Measurements from ENCODE around the gene FLCN. TPM values are rescaled to one million over a fixed set of nuclear protein-coding genes. Genes with fewer than 3 reads are reported as not detected.

Gene FLCN
- total and polyA plus RNA-seq, 10 of the 15 experiments (the other 5 are each of a cell fraction or from before 2014, with no cell fraction given) = 1.1 to 24.7 (median 10.4) TPM

- TF ChIP-seq SIX5 (IDR thresholded peaks at IDR 0.05; ENCODE audit: low read depth, low read length, severe bottlenecking) = no peak
- no peak for TF ChIP-seq KDM1A (IDR thresholded peaks at IDR 0.05; ENCODE audit: borderline replicate concordance)
Observed at GRCh38 chr17:17252149-17252661, 15.2 kb upstream of the FLCN start (continued).

GRCh38 chr17:17246879-17247278, 9.9 kb upstream of the FLCN start:
- POLR2A ChIA-PET = interaction anchor here (0.6 kb wide), 1 partner anchor 726 kb away, joined by 3 read pairs; no protein-coding TSS in a partner anchor
- no peak for FAIRE-seq
- no peak for ATAC-seq

GRCh38 chr17:17243163-17243562, 6.2 kb upstream of the FLCN start:
- ChIA-PET POLR2A (no interaction called here), CTCF (no interaction called here), RAD21 (ENCODE audit: unreplicated experiment) (no interaction called here), SMC1A (ENCODE audit: uncharacterized antibody, unreplicated experiment) (interaction anchor here (1.7 kb wide), 1 partner anchor 26 kb away, joined by 4 read pairs; no protein-coding TSS in a partner anchor)
- no peak overlapping the region for H3K27ac ChIP-seq (ENCODE audit: control insufficient read depth, insufficient read depth)
- H3K9ac ChIP-seq (ENCODE audit: control insufficient read depth, insufficient read depth, low read length) = no peak overlapping the region
- in situ Hi-C loops (cut with MboI) = no loop called here
- H3K36me3 ChIP-seq (ENCODE audit: control insufficient read depth in 2 of 2, insufficient read depth in 2 of 2, low read length in 1 of 2) = peaks cover 0 to 5% of the 10 kb centered on the region in 2 experiments; a peak in 3 of 4 replicates
- no peak overlapping the region for H2AFZ ChIP-seq (ENCODE audit: control insufficient read depth, low read depth, low read length)
- H3K9me3 ChIP-seq (replicated peaks; ENCODE audit: control insufficient read depth, insufficient read depth, low read length) = no peaks in the 10 kb centered on the region
- FAIRE-seq (no peak), ATAC-seq (no peak), DNase-seq (ENCODE audit: low read depth, low spot score) (no peak)
- no peaks in the 10 kb centered on the region for H3K4me1 ChIP-seq (ENCODE audit: control insufficient read depth, insufficient read depth, low read length)
- H3K27me3 ChIP-seq (replicated peaks in 1 of 2; ENCODE audit: control insufficient read depth in 2 of 2, insufficient read depth in 2 of 2, low read length in 1 of 2) = no peaks in the 10 kb centered on the region
- H4K20me1 ChIP-seq (ENCODE audit: control insufficient read depth, insufficient read depth) = no peaks in the 10 kb centered on the region
- no peak overlapping the region for H3K4me2 ChIP-seq (ENCODE audit: control insufficient read depth, insufficient read depth)
- H3K4me3 ChIP-seq = no peak overlapping the region
- WGBS (ENCODE audit: insufficient coverage, insufficient replicate concordance, low lambda C conversion rate, missing lambda C conversion rate) = 94% methylated on average over 6 of the region's 6 CpGs
- BruUV-seq (replicated peaks) = no TSS peak
- H3K79me2 ChIP-seq (ENCODE audit: control insufficient read depth, insufficient read depth, low read length) = no peaks in the 10 kb centered on the region
- intact Hi-C loops (cut with micrococcal nuclease; ENCODE audit: unreplicated experiment) = no loop called here
- TF ChIP-seq YY1 (IDR thresholded peaks at IDR 0.05; ENCODE audit: low read depth, low read length) (no peak), JUND (IDR thresholded peaks at IDR 0.05; ENCODE audit: low read depth, low read length) (no peak), SPI1 (IDR thresholded peaks at IDR 0.05; ENCODE audit: borderline replicate concordance, insufficient read depth, low read depth, low read length) (no peak), ELK1 (IDR thresholded peaks at IDR 0.05; ENCODE audit: low read depth, low read length) (no peak), ASH2L (IDR thresholded peaks at IDR 0.05; ENCODE audit: borderline replicate concordance, low read depth) (no peak), DPF2 (IDR thresholded peaks at IDR 0.05) (no peak), CBX3 (IDR thresholded peaks at IDR 0.05; ENCODE audit: borderline replicate concordance, low read depth) (no peak), CHD1 (IDR thresholded peaks at IDR 0.05; ENCODE audit: low read depth, low read length) (no peak), USF2 (IDR thresholded peaks at IDR 0.05; ENCODE audit: borderline replicate concordance, low read depth, low read length) (no peak), FOS (IDR thresholded peaks at IDR 0.05; ENCODE audit: borderline replicate concordance, extremely low read depth, insufficient read length) (no peak)

More at GRCh38 chr17:17246879-17247278, 9.9 kb upstream of the FLCN start:
- TF ChIP-seq ZNF207 (IDR thresholded peaks at IDR 0.05; ENCODE audit: borderline replicate concordance) (no peak), SIN3A (IDR thresholded peaks at IDR 0.05; ENCODE audit: low read depth, low read length) (no peak), TCF12 (IDR thresholded peaks at IDR 0.05; ENCODE audit: low read depth, low read length) (no peak), RUNX3 (IDR thresholded peaks at IDR 0.05; ENCODE audit: low read length) (no peak), IKZF1 (conservative IDR thresholded peaks at IDR 0.05) (no peak), RAD21 (IDR thresholded peaks at IDR 0.05; ENCODE audit: insufficient read depth, low read depth, low read length) (no peak), IKZF2 (IDR thresholded peaks at IDR 0.05) (no peak), SMARCA5 (IDR thresholded peaks at IDR 0.05) (no peak)
- BruUV-seq (replicated peaks) = no TSS peak
- no peak overlapping the region for H3K4me3 ChIP-seq
- ChIA-PET RAD21 (ENCODE audit: unreplicated experiment) (no interaction called here), CTCF (interaction anchor here (0.7 to 2.0 kb wide), 3 partner anchors 12 to 66 kb away, joined by 3 to 7 read pairs (median 3); no protein-coding TSS in a partner anchor), SMC1A (ENCODE audit: uncharacterized antibody, unreplicated experiment) (interaction anchor here (1.5 kb wide), 1 partner anchor 32 kb away, joined by 4 read pairs; no protein-coding TSS in a partner anchor)
- peaks cover 0 to 9% of the 10 kb centered on the region in 2 experiments; a peak in 3 of 4 replicates for H3K36me3 ChIP-seq (ENCODE audit: control insufficient read depth in 2 of 2, insufficient read depth in 2 of 2, low read length in 1 of 2)
- intact Hi-C loops (cut with micrococcal nuclease; ENCODE audit: unreplicated experiment) = no loop called here
- DNase-seq (ENCODE audit: low read depth, low spot score) = no peak
- H3K79me2 ChIP-seq (ENCODE audit: control insufficient read depth, insufficient read depth, low read length) = no peaks in the 10 kb centered on the region
- no peaks in the 10 kb centered on the region for H4K20me1 ChIP-seq (ENCODE audit: control insufficient read depth, insufficient read depth)
- H3K4me2 ChIP-seq (ENCODE audit: control insufficient read depth, insufficient read depth) = no peak overlapping the region
- H3K27ac ChIP-seq (ENCODE audit: control insufficient read depth, insufficient read depth) = no peak overlapping the region
- no peak overlapping the region for H3K9ac ChIP-seq (ENCODE audit: control insufficient read depth, insufficient read depth, low read length)
- H3K4me1 ChIP-seq (ENCODE audit: control insufficient read depth, insufficient read depth, low read length) = no peaks in the 10 kb centered on the region
- in situ Hi-C loops (cut with MboI) = no loop called here
- no peaks in the 10 kb centered on the region for H3K9me3 ChIP-seq (replicated peaks; ENCODE audit: control insufficient read depth, insufficient read depth, low read length)
- 99% methylated on average over 3 of the region's 3 CpGs for WGBS (ENCODE audit: insufficient coverage, insufficient replicate concordance, low lambda C conversion rate, missing lambda C conversion rate)
- no peak overlapping the region for H2AFZ ChIP-seq (ENCODE audit: control insufficient read depth, low read depth, low read length)
- no peaks in the 10 kb centered on the region for H3K27me3 ChIP-seq (replicated peaks in 1 of 2; ENCODE audit: control insufficient read depth in 2 of 2, insufficient read depth in 2 of 2, low read length in 1 of 2)
